DLD1 (cell line): Measurements from ENCODE around the gene MRPL4.

Experiments
- in situ Hi-C: cut with HindIII; loops from 2 replicates; pipeline ENCODE4 v1.10.0; 2017; ENCODE audit warnings: low sequenced_read_pairs

The MRPL4 gene

GRCh38 chr19:10251792-10252694 is at the start of gene MRPL4:
TSS of gene MRPL4 (plus strand) at chr19:10252214. CDS start at chr19:10252254, 40 bp downstream.
- in situ Hi-C loops, result no loop called here

GRCh38 chr19:10203686-10204085 is 48.3 kb upstream of the MRPL4 start:
- in situ Hi-C loops, result no loop called here

GRCh38 chr19:10205636-10206035 is 46.4 kb upstream of the MRPL4 start:
- in situ Hi-C loops, result no loop called here

- in situ Hi-C loops, result no loop called here
These were observed 45.7 kb upstream of the MRPL4 start for GRCh38 chr19:10206226-10206885.

- in situ Hi-C loops, result no loop called here
These were observed 45.0 kb upstream of the MRPL4 start for GRCh38 chr19:10207026-10207425.

GRCh38 chr19:10209315-10209714 is 42.7 kb upstream of the MRPL4 start:
- in situ Hi-C loops, result no loop called here

- in situ Hi-C loops, result no loop called here
These were observed 41.0 kb upstream of the MRPL4 start for GRCh38 chr19:10211061-10211460.

GRCh38 chr19:10211691-10212090 is 40.3 kb upstream of the MRPL4 start:
- in situ Hi-C loops, result no loop called here

- in situ Hi-C loops, result no loop called here
These were observed 37.2 kb upstream of the MRPL4 start for GRCh38 chr19:10214784-10215183.

GRCh38 chr19:10217085-10217484 is 34.9 kb upstream of the MRPL4 start:
- in situ Hi-C loops, result no loop called here

- in situ Hi-C loops, result no loop called here
These were observed 32.3 kb upstream of the MRPL4 start for GRCh38 chr19:10219678-10220077.

- in situ Hi-C loops, result no loop called here
These were observed 31.3 kb upstream of the MRPL4 start for GRCh38 chr19:10220695-10221094.

- in situ Hi-C loops, result no loop called here
These were observed 29.7 kb upstream of the MRPL4 start for GRCh38 chr19:10222201-10222890.

GRCh38 chr19:10223488-10224213 is 28.4 kb upstream of the MRPL4 start:
- in situ Hi-C loops, result no loop called here

GRCh38 chr19:10224337-10224736 is 27.7 kb upstream of the MRPL4 start:
- in situ Hi-C loops, result no loop called here

- in situ Hi-C loops, result no loop called here
These were observed 26.0 kb upstream of the MRPL4 start for GRCh38 chr19:10226021-10226375.

- in situ Hi-C loops, result no loop called here
These were observed 25.5 kb upstream of the MRPL4 start for GRCh38 chr19:10226376-10227025.

- in situ Hi-C loops, result no loop called here
These were observed 24.7 kb upstream of the MRPL4 start for GRCh38 chr19:10227026-10227971.

GRCh38 chr19:10228393-10228792 is 23.6 kb upstream of the MRPL4 start:
- in situ Hi-C loops, result no loop called here
